Gastrocnemius medialis (tissue), 4 donors: ENCODE measurements around the gene AJUBA. TPM values are rescaled to one million over a fixed set of nuclear protein-coding genes. Genes with fewer than 3 reads are reported as not detected.

ENCODE experiments used
- ATAC-seq, 2 donors: fragments of 150-250 bp; one replicate each; pipeline ENCODE4 v1.9.1; 2016
- DNase-seq, 2 donors: peaks; one replicate each; pipeline ENCODE4 v3.0.0-alpha.2; 2019
- H3K27ac ChIP-seq, 4 donors: fragments of 200-600 bp; sonication (generic); 1 replicate in 1 of 4; 2 replicates in 3 of 4; pipeline ENCODE4 v1.5.1; 2016 to 2018; ENCODE audit warnings: mild to moderate bottlenecking in 2 of 4, moderate library complexity in 1 of 4
- H3K27me3 ChIP-seq, 3 donors: fragments of 200-600 bp; sonication (generic) in 2 of 3; 1 replicate in 1 of 3; 2 replicates in 2 of 3; pipeline versions ENCODE4 v1.5.1 to v1.6.0; 2016 to 2019; ENCODE audit warnings: mild to moderate bottlenecking in 1 of 3, moderate library complexity in 1 of 3
- H3K36me3 ChIP-seq, 2 donors: fragments of 200-600 bp; sonication (generic) in 1 of 2; one replicate each; pipeline ENCODE4 v1.5.1; 2017 to 2018
- H3K4me1 ChIP-seq, 2 donors: fragments of 200-600 bp; sonication (generic) in 1 of 2; one replicate each; pipeline ENCODE4 v1.5.1; 2016 to 2017; ENCODE audit warnings: mild to moderate bottlenecking in 2 of 2
- H3K4me3 ChIP-seq, 4 donors: fragments of 200-600 bp; sonication (generic) in 3 of 4; 1 replicate in 1 of 4; 2 replicates in 3 of 4; pipeline ENCODE4 v1.5.1; 2016 to 2019; ENCODE audit warnings: mild to moderate bottlenecking in 2 of 4
- H3K9me3 ChIP-seq, 3 donors: fragments of 200-600 bp; sonication (generic) in 2 of 3; 1 replicate in 1 of 3; 2 replicates in 2 of 3; pipeline ENCODE4 v1.5.1; 2016 to 2019
- CTCF ChIP-seq, 5 experiments: fragments of 450-650 bp in 3 of 5; fragments of 200-600 bp in 2 of 5; sonication (generic) in 2 of 5; IDR thresholded peaks in 4 of 5; conservative IDR thresholded peaks in 1 of 5; 1 replicate in 4 of 5; 2 replicates in 1 of 5; pipeline ENCODE4 v1.5.1; 2016 to 2019; ENCODE audit warnings: antibody characterized with exemption in 5 of 5, mild to moderate bottlenecking in 3 of 5, moderate library complexity in 3 of 5
- POLR2A ChIP-seq, 2 donors: fragments of 450-650 bp; IDR thresholded peaks; one replicate each; pipeline ENCODE4 v1.6.1; 2017; ENCODE audit warnings: antibody characterized with exemption in 2 of 2, mild to moderate bottlenecking in 2 of 2, moderate library complexity in 2 of 2
- in situ Hi-C, 4 donors: fragments of 200-750 bp; cut with MboI; loops; one replicate each; pipeline versions ENCODE4 v1.15.0 to v1.8.0; 2017; ENCODE audit warnings: low sequenced_read_pairs in 4 of 4
- intact Hi-C: fragments of 100-400 bp; cut with DNase I; formaldehyde crosslinking; loops from one replicate; pipeline ENCODE4 v1.15.1; 2023; ENCODE audit warnings: low total_unique reads
- total RNA-seq, 4 donors: library from RNA; depleted of rRNA; stranded (reverse); fragments of >200 nt; gene quantifications; one replicate each; pipeline versions ENCODE4 v1.1.0 to v1.2.3, GENCODE V29; 2016

AJUBA gene
- total RNA-seq, 4 donors from 2014 or later, result 0.46 to 5.0 (median 1.9) TPM

DNA sequence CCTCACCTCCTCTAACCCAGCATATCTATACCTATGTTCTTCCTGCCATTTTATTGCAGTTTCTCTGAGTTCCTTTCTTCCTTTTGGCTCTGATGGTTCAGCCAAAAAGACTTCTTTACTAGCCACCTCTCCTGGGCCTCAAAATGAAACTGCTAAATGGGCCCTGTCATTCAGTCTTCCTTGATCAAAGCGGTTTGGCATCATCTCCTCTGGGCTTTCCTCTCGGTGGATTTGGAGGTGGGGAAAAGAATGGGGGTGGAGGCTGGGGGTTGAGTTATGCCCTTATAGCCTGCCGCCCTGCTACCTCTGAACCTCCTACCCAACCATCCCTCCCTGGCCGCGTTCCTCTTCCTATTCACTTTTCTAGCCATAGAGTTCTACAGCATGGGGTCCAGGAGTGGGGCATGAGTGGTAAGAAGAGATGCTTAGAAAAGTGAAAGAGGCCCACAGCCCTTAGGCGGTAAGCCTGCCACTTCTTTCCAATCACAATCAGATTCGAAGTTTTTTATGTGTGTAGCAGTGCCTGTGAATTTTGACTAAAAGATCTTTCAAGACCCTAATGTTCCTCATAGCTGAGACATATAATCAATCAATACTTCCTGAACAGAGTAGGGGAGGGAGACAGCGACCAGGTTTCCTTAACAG, 2.5 kb downstream of the AJUBA start:
- in situ Hi-C loops, result no loop called here
- H3K4me3 ChIP-seq, result peak overlapping the region in 3 of 4 donors; percentile 10 to 83 (median 70)
- intact Hi-C loops, result loop anchor here (10.0 kb wide), 1 partner anchor 205 kb away; the partner anchor contains the start of gene SLC7A8
- TF ChIP-seq CTCF (IDR thresholded peaks at IDR 0.05 in 4 of 5, conservative IDR thresholded peaks at IDR 0.05 in 1 of 5) (no peak), POLR2A (IDR thresholded peaks at IDR 0.05) (no peak)
- H3K9me3 ChIP-seq, result no peaks in the 10 kb centered on the region
- H3K36me3 ChIP-seq, result no peaks in the 10 kb centered on the region
- ATAC-seq (no peak), DNase-seq (no peak)
- H3K27ac ChIP-seq, result peak overlapping the region in 2 of 4 donors; percentile 35 to 45
- peaks cover 3 to 21% of the 10 kb centered on the region in 2 donors for H3K4me1 ChIP-seq
- peaks cover 26 to 32% (median 32%) of the 10 kb centered on the region in 3 donors for H3K27me3 ChIP-seq

DNA sequence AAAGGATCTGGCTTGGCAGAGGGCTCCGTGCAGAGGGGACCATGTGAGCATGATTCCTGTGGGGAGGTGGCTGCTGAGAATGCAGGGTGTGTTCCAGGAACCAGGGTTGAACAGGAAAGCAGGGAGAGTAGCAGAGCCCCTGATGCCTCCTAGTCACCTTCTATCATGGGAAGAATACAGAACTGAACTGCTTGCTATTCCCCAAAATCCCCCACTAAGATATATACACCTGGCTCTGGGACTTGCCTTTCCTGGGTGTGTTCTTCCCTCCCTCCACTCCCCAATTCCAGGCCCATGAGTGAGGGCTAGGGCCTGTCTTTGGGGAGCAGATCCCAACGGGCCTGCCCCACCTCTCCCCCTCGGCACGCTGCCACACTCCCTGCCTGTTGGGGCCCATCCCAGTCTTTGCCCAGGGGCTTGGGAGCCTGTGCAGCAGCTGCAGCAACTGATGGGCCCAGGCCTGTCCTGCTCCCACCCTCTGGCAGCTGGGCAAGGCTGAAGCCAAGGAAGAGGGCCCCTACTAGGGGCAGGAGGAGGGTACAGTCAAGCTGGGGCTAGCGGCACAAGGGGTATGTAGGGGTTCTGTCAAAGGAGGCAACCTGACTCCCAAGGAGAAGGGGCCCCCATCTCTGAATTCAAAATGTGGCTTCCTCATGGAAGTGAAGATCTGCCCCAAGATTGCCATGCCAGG, 3.2 kb downstream of the AJUBA start:
- no peaks in the 10 kb centered on the region for H3K9me3 ChIP-seq
- in situ Hi-C loops, result no loop called here
- no peak overlapping the region for H3K27ac ChIP-seq
- intact Hi-C loops, result no loop called here
- H3K4me1 ChIP-seq, result peaks cover 3 to 21% of the 10 kb centered on the region in 2 donors
- no peak for DNase-seq
- no peaks in the 10 kb centered on the region for H3K36me3 ChIP-seq
- no peak for ATAC-seq
- no peak overlapping the region for H3K4me3 ChIP-seq
- peaks cover 26 to 32% (median 32%) of the 10 kb centered on the region in 3 donors for H3K27me3 ChIP-seq
- TF ChIP-seq CTCF (IDR thresholded peaks at IDR 0.05 in 4 of 5, conservative IDR thresholded peaks at IDR 0.05 in 1 of 5), result no peak
- TF ChIP-seq POLR2A (IDR thresholded peaks at IDR 0.05), result no peak

DNA sequence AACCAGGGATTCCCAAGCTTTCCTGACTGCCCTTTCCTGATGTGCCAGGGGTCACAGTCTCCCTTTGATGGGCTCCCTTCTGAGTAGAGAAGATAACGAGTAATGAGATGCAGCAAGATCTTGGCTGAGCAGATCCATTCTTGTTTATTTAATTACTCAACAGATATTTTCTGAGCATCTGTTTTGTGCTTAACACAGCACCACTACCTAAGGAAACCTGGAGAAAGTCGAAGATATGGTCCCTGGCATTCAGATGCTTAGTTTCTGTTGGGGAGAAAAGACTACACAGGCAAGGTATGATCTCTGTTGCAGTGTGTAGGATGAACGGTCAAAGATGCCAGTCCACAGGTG, 3.9 kb downstream of the AJUBA start:
- H3K4me1 ChIP-seq, result peaks cover 3 to 20% of the 10 kb centered on the region in 2 donors
- in situ Hi-C loops, result no loop called here
- intact Hi-C loops, result no loop called here

DNA sequence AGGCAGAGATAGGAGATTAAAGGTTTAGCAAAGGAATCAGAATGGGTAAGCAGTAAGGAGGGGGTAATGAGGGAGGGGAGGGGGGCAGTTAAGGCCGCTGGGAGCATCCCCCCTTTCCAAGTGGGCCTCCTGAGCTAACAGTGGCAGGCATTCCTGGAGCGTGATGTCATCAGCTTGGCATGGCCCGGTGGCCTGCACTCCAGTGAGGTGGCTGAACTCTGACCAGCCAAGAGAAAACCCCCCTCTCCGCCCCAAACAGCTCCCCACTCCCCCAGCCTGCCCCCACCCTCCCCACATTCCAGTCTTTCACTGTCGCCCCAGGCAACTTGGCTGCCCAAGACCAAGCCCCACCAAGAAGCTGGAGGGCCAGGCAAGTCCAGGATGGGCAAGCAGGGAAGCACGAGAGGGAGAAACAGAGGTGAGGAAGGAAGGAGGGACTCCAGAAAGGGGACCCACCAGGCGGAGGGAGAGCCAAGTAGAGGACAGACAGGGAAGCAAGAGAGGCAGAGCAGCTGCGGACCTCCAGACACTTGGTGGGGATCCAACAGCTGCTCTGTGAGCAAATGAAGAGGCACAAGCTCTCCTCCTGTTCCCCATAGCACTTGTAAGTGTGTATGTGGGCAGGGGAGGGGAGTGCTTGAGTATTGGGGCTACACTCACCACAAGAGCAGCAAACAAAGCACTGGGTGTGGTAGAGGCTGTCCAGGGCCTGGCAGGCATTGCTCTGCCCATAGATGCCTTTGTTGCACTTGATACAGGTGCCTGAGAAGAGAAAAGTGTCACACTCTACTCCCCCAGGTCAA, 4.5 kb downstream of the AJUBA start:
- no peak for ATAC-seq
- no peak for DNase-seq
- no peak overlapping the region for H3K4me3 ChIP-seq
- in situ Hi-C loops, result no loop called here
- no peak for TF ChIP-seq CTCF (IDR thresholded peaks at IDR 0.05 in 4 of 5, conservative IDR thresholded peaks at IDR 0.05 in 1 of 5)
- no peak for TF ChIP-seq POLR2A (IDR thresholded peaks at IDR 0.05)
- peaks cover under 1 to 14% of the 10 kb centered on the region in 2 donors for H3K4me1 ChIP-seq
- intact Hi-C loops, result no loop called here
- peaks cover 26 to 28% (median 27%) of the 10 kb centered on the region in 3 donors for H3K27me3 ChIP-seq
- H3K36me3 ChIP-seq, result no peaks in the 10 kb centered on the region
- no peaks in the 10 kb centered on the region for H3K9me3 ChIP-seq
- H3K27ac ChIP-seq, result peak overlapping the region in 1 of 4 donors; percentile 38

More for the DNA sequence above, 3.9 kb downstream of the AJUBA start:
- DNase-seq (no peak), ATAC-seq (no peak)
- TF ChIP-seq POLR2A (IDR thresholded peaks at IDR 0.05), result no peak
- peaks cover 26 to 32% (median 30%) of the 10 kb centered on the region in 3 donors for H3K27me3 ChIP-seq
- H3K36me3 ChIP-seq, result no peaks in the 10 kb centered on the region
- no peaks in the 10 kb centered on the region for H3K9me3 ChIP-seq
- H3K4me3 ChIP-seq, result no peak overlapping the region
- peak overlapping the region in 1 of 4 donors; percentile 38 for H3K27ac ChIP-seq

GRCh38 chr14:22977434-22977683, 5.0 kb downstream of the AJUBA start:
- Histone ChIP-seq H3K4me1 (peaks cover 0 to 9% of the 10 kb centered on the region in 2 donors), H3K27me3 (peaks cover 22 to 25% (median 23%) of the 10 kb centered on the region in 3 donors), H3K9me3 (no peaks in the 10 kb centered on the region), H3K4me3 (no peak overlapping the region), H3K27ac (peak overlapping the region in 1 of 4 donors; percentile 38), H3K36me3 (no peaks in the 10 kb centered on the region)
- in situ Hi-C loops (no loop called here), intact Hi-C loops (no loop called here)
- ATAC-seq (no peak), DNase-seq (no peak)
- TF ChIP-seq POLR2A (IDR thresholded peaks at IDR 0.05), result no peak
- no peak for TF ChIP-seq CTCF (IDR thresholded peaks at IDR 0.05 in 4 of 5, conservative IDR thresholded peaks at IDR 0.05 in 1 of 5)
